GM19438 (cell line): ENCODE data around the gene TSEN54.
"Not testable (repeated sequence)": the region's sequence is repeated elsewhere in the genome, so short reads cannot be mapped to it uniquely, and the experiment has no call there.

Source experiments
- ATAC-seq: cut with Tn5 transposase; IDR thresholded peaks from one replicate; pipeline ENCODE4 v1.9.1; 2021; ENCODE audit warnings: low read depth; ENCODE audit not compliant: unreplicated experiment

The TSEN54 gene

GRCh38 chr17:75515496-75516254 is 653 bp upstream of the TSEN54 start, which contains the start of gene CASKIN2:
CASKIN2 (minus strand) TSS chr17:75515537; CDS start chr17:75513804, 1,733 bp downstream.
- ATAC-seq, result peak; percentile 50

- ATAC-seq, result peak; percentile 8
These were observed 430 bp downstream of the TSEN54 start for GRCh38 chr17:75516619-75517296.

GRCh38 chr17:75517297-75517865 is 1.1 kb downstream of the TSEN54 start:
- ATAC-seq, result no peak

- ATAC-seq, result no peak
These were observed 1.9 kb downstream of the TSEN54 start for GRCh38 chr17:75518201-75518600.

- ATAC-seq, result no peak
These were observed 2.7 kb downstream of the TSEN54 start for GRCh38 chr17:75518983-75519537.

- not testable (repeated sequence) for ATAC-seq
These were observed 4.1 kb downstream of the TSEN54 start for GRCh38 chr17:75520413-75520812.

- no peak for ATAC-seq
These were observed 5.0 kb downstream of the TSEN54 start for GRCh38 chr17:75521290-75521689.

- no peak for ATAC-seq
These were observed 5.8 kb downstream of the TSEN54 start for GRCh38 chr17:75521951-75522727.

GRCh38 chr17:75523647-75524046 is 7.3 kb downstream of the TSEN54 start:
- ATAC-seq, result no peak

GRCh38 chr17:75524269-75524969 is 8.1 kb downstream of the TSEN54 start:
- ATAC-seq, result no peak

GRCh38 chr17:75524970-75525805 is 8.9 kb downstream of the TSEN54 start, which contains the start of gene LLGL2:
LLGL2 (plus strand) TSS chr17:75525697; CDS start chr17:75543427, 17,730 bp downstream.
- ATAC-seq, result peak; percentile 78

GRCh38 chr17:75525806-75526554 is 9.7 kb downstream of the TSEN54 start:
- ATAC-seq, result peak; percentile 32

- no peak for ATAC-seq
These were observed 10.4 kb downstream of the TSEN54 start for GRCh38 chr17:75526555-75527270.

GRCh38 chr17:75530837-75531720 is 14.8 kb downstream of the TSEN54 start:
- no peak for ATAC-seq

- ATAC-seq, result no peak
These were observed 15.4 kb downstream of the TSEN54 start for GRCh38 chr17:75531721-75532072.

GRCh38 chr17:75535119-75535537 is 18.8 kb downstream of the TSEN54 start:
- ATAC-seq, result no peak

- ATAC-seq, result no peak
These were observed 19.5 kb downstream of the TSEN54 start for GRCh38 chr17:75535871-75536270.
